Dermis microvascular lymphatic vessel endothelial cell (primary cell): ENCODE results near the gene OR13C4. TPM values are rescaled to one million over a fixed set of nuclear protein-coding genes. Genes with fewer than 3 reads are reported as not detected.

ENCODE experiments used
- total RNA-seq: library from RNA; depleted of rRNA; stranded (reverse); fragments of >200 nt; gene quantifications from 2 replicates; pipeline ENCODE4 v1.2.1, GENCODE V29; 2014

The OR13C4 gene
- total RNA-seq, 1 donor from 2014 or later: not detected

Other genes starting within 250 kb of the OR13C4 start
- not detected in 2 replicates for gene OR13F1, start 22.9 kb downstream of the OR13C4 start, total RNA-seq
- gene OR13C3, start 9.6 kb upstream of the OR13C4 start, total RNA-seq: not detected in 2 replicates
- gene OR13C8, start 42.0 kb upstream of the OR13C4 start, total RNA-seq: not detected in 2 replicates
- gene OR13C5, start 72.2 kb upstream of the OR13C4 start, total RNA-seq: not detected in 2 replicates
- gene OR13C2, start 78.4 kb upstream of the OR13C4 start, total RNA-seq: not detected in 2 replicates
- not detected in 2 replicates for gene OR13C9, start 91.0 kb upstream of the OR13C4 start, total RNA-seq
- gene OR13D1, start 167.3 kb upstream of the OR13C4 start, total RNA-seq: not detected in 2 replicates
- 35.4 and 49.4 TPM in 2 replicates for gene NIPSNAP3A, start 220.5 kb upstream of the OR13C4 start, total RNA-seq
- gene NIPSNAP3B, start 236.9 kb upstream of the OR13C4 start, total RNA-seq: 0.25 and 0.39 TPM in 2 replicates